T-helper 9 cell (primary cell): ENCODE data around the gene ZSCAN10.
"Not testable (repeated sequence)": the region's sequence is repeated elsewhere in the genome, so short reads cannot be mapped to it uniquely, and the experiment has no call there.

ENCODE experiments used
- DNase-seq: peaks from one replicate; pipeline ENCODE4 v3.0.0-alpha.2; 2020
- total RNA-seq, 2 donors: gene quantifications; one replicate each; lab custom pipeline; 2026; lab: John Stamatoyannopoulos, UW

ZSCAN10 gene
- 0 reads per million in 2 donors for total RNA-seq

GRCh38 chr16:3098459-3099394 is at the start of gene ZSCAN10:
ZSCAN10 (minus strand) TSS chr16:3099294; CDS start chr16:3092937, 6,357 bp downstream.
- no peak for DNase-seq

GRCh38 chr16:3148256-3149192 is 49.4 kb upstream of the ZSCAN10 start:
- DNase-seq: no peak

- no peak for DNase-seq
Observed at GRCh38 chr16:3147757-3148104, 48.6 kb upstream of the ZSCAN10 start.

- DNase-seq: no peak
Observed at GRCh38 chr16:3147046-3147756, 48.1 kb upstream of the ZSCAN10 start.

- DNase-seq: no peak
Observed at GRCh38 chr16:3145660-3146059, 46.6 kb upstream of the ZSCAN10 start.

- no peak for DNase-seq
Observed at GRCh38 chr16:3145151-3145550, 46.1 kb upstream of the ZSCAN10 start.

GRCh38 chr16:3144321-3144983 is 45.4 kb upstream of the ZSCAN10 start:
- no peak for DNase-seq

GRCh38 chr16:3143598-3144320 is 44.7 kb upstream of the ZSCAN10 start:
- DNase-seq: no peak

- DNase-seq: no peak
Observed at GRCh38 chr16:3143189-3143588, 44.1 kb upstream of the ZSCAN10 start.

- DNase-seq: no peak
Observed at GRCh38 chr16:3142770-3143169, 43.7 kb upstream of the ZSCAN10 start.

- DNase-seq: no peak
Observed at GRCh38 chr16:3142327-3142726, 43.2 kb upstream of the ZSCAN10 start.

GRCh38 chr16:3141781-3142311 is 42.8 kb upstream of the ZSCAN10 start:
- DNase-seq: no peak

- no peak for DNase-seq
Observed at GRCh38 chr16:3140603-3141427, 41.7 kb upstream of the ZSCAN10 start.

- not testable (repeated sequence) for DNase-seq
Observed at GRCh38 chr16:3139561-3139960, 40.5 kb upstream of the ZSCAN10 start.

- no peak for DNase-seq
Observed at GRCh38 chr16:3138823-3139426, 39.8 kb upstream of the ZSCAN10 start.

- DNase-seq: no peak
Observed at GRCh38 chr16:3138342-3138741, 39.2 kb upstream of the ZSCAN10 start.

GRCh38 chr16:3137267-3137666 is 38.2 kb upstream of the ZSCAN10 start:
- DNase-seq: no peak

GRCh38 chr16:3135126-3135715 is 36.1 kb upstream of the ZSCAN10 start:
- DNase-seq: no peak
